Kidney (tissue), 14 donors: Measurements from ENCODE around the gene RTKN2. TPM values are rescaled to one million over a fixed set of nuclear protein-coding genes. Genes with fewer than 3 reads are reported as not detected.

Experiments
- DNase-seq, 5 donors: peaks; one replicate each; pipeline ENCODE4 v3.0.0-alpha.2; 2013 to 2020
- FAIRE-seq: peaks from 2 replicates; lab custom pipeline; 2012; peaks lifted over from hg19 to GRCh38; lab: Jason Lieb, UNC
- H3K27ac ChIP-seq, 2 donors: one replicate each; pipeline ENCODE4 v1.7.0; 2013; ENCODE audit warnings: low read depth in 2 of 2, low read length in 2 of 2, inconsistent platforms in 1 of 2
- H3K27me3 ChIP-seq: one replicate; pipeline ENCODE4 v1.7.1; 2013; ENCODE audit warnings: low read length, inconsistent platforms; ENCODE audit not compliant: control insufficient read depth, insufficient read depth
- H3K36me3 ChIP-seq, 3 donors: one replicate each; pipeline versions ENCODE4 v1.7.0 to v1.7.1; 2013; ENCODE audit warnings: low read length in 3 of 3, control low read depth in 1 of 3, inconsistent platforms in 1 of 3; ENCODE audit not compliant: insufficient read depth in 3 of 3, control insufficient read depth in 2 of 3
- H3K4me1 ChIP-seq, 3 donors: one replicate each; pipeline versions ENCODE4 v1.7.0 to v1.7.1; 2013; ENCODE audit warnings: low read length in 3 of 3, inconsistent platforms in 1 of 3, low read depth in 1 of 3; ENCODE audit not compliant: control insufficient read depth in 2 of 3, insufficient read depth in 2 of 3
- H3K4me3 ChIP-seq, 3 donors: one replicate each; pipeline versions ENCODE4 v1.7.0 to v1.8.1; 2013; ENCODE audit warnings: low read length in 3 of 3, control low read depth in 1 of 3, inconsistent platforms in 1 of 3
- H3K9ac ChIP-seq, 3 donors: one replicate each; pipeline versions ENCODE4 v1.7.0 to v1.7.1; 2013; ENCODE audit warnings: low read length in 3 of 3, control low read depth in 1 of 3, inconsistent platforms in 1 of 3
- H3K9me3 ChIP-seq, 3 donors: one replicate each; pipeline versions ENCODE4 v1.7.0 to v1.7.1; 2013; ENCODE audit warnings: low read length in 3 of 3, control low read depth in 1 of 3, inconsistent platforms in 1 of 3; ENCODE audit not compliant: control insufficient read depth in 2 of 3, insufficient read depth in 1 of 3
- intact Hi-C: fragments of 100-400 bp; cut with DNase I; formaldehyde crosslinking; loops from one replicate; pipeline ENCODE4 v1.11.1; 2022
- polyA plus RNA-seq: library from polyadenylated mRNA; stranded (reverse); fragments of 350-450 nt; fragmentation: Illumina TruSeq; extraction: RNeasy Lipid Tissue Mini Kit (QIAGEN cat#74804); gene quantifications from one replicate; pipeline ENCODE4 v1.2.3, GENCODE V29; 2014; ENCODE audit warnings: low read depth, low replicate concordance; ENCODE audit not compliant: insufficient read depth
- total RNA-seq: library from RNA; stranded (reverse); fragmentation: NEBNext Ultra II Directional; extraction: Animal tissue kit (Norgen Biotek cat#: 25700); gene quantifications from one replicate; pipeline ENCODE4 v1.2.1, GENCODE V29; 2021
- TF ChIP-seq, protein P1 (sequence below): IDR thresholded peaks from 3 replicates; pipeline ENCODE4 v1.5.1; 2012; ENCODE audit warnings: mild to moderate bottlenecking, moderate library complexity, borderline replicate concordance; ENCODE audit not compliant: insufficient read depth; ENCODE audit errors: extremely low read depth
- donor health status: control.
- donor health status: control.
- donor health status: control.
- donor health status: control.
- donor health status: control.
- donor health status: DM: yes; HTN: yes; CAD: no.
- donor health status: Normal renal cell carcinoma (clear cell type).

Gene RTKN2
- total and polyA plus RNA-seq, 2 donors from 2014 or later: 0.24 to 1.6 TPM

GRCh38 chr10:62188021-62188616, 80.5 kb downstream of the RTKN2 start:
- FAIRE-seq (no peak), DNase-seq (no peak)
- Histone ChIP-seq H3K9ac (no peak overlapping the region), H3K36me3 (no peaks in the 10 kb centered on the region), H3K27me3 (no peaks in the 10 kb centered on the region), H3K9me3 (no peaks in the 10 kb centered on the region), H3K4me1 (no peaks in the 10 kb centered on the region), H3K27ac (no peak overlapping the region), H3K4me3 (no peak overlapping the region)
- TF ChIP-seq, protein P1, sequence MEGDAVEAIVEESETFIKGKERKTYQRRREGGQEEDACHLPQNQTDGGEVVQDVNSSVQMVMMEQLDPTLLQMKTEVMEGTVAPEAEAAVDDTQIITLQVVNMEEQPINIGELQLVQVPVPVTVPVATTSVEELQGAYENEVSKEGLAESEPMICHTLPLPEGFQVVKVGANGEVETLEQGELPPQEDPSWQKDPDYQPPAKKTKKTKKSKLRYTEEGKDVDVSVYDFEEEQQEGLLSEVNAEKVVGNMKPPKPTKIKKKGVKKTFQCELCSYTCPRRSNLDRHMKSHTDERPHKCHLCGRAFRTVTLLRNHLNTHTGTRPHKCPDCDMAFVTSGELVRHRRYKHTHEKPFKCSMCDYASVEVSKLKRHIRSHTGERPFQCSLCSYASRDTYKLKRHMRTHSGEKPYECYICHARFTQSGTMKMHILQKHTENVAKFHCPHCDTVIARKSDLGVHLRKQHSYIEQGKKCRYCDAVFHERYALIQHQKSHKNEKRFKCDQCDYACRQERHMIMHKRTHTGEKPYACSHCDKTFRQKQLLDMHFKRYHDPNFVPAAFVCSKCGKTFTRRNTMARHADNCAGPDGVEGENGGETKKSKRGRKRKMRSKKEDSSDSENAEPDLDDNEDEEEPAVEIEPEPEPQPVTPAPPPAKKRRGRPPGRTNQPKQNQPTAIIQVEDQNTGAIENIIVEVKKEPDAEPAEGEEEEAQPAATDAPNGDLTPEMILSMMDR: no peak
- intact Hi-C loops: no loop called here

GRCh38 chr10:62186999-62187675, 81.5 kb downstream of the RTKN2 start:
- TF ChIP-seq, protein P1: no peak
- no peaks in the 10 kb centered on the region for H3K9me3 ChIP-seq
- no peaks in the 10 kb centered on the region for H3K36me3 ChIP-seq
- H3K27ac ChIP-seq: no peak overlapping the region
- FAIRE-seq: no peak
- H3K9ac ChIP-seq: no peak overlapping the region
- H3K4me3 ChIP-seq: no peak overlapping the region
- no peak for DNase-seq
- intact Hi-C loops: no loop called here
- H3K4me1 ChIP-seq: no peaks in the 10 kb centered on the region
- H3K27me3 ChIP-seq: no peaks in the 10 kb centered on the region

- TF ChIP-seq, protein P1: no peak
- DNase-seq (no peak), FAIRE-seq (no peak)
- no peaks in the 10 kb centered on the region for H3K9me3 ChIP-seq
- no peaks in the 10 kb centered on the region for H3K27me3 ChIP-seq
- H3K4me1 ChIP-seq: no peaks in the 10 kb centered on the region
- no peak overlapping the region for H3K27ac ChIP-seq
- no peak overlapping the region for H3K4me3 ChIP-seq
- intact Hi-C loops: no loop called here
- no peak overlapping the region for H3K9ac ChIP-seq
- no peaks in the 10 kb centered on the region for H3K36me3 ChIP-seq
Measured at GRCh38 chr10:62185919-62186692, 82.5 kb downstream of the RTKN2 start.
